Neuronal stem cell (in vitro differentiated cells): ENCODE results near the gene ETFDH.

Experiments
- DNase-seq: peaks from one replicate; pipeline ENCODE4 v3.0.0-alpha.2; 2013; ENCODE audit warnings: low spot score
- H2AFZ ChIP-seq: one replicate; pipeline ENCODE4 v1.6.1; 2013; ENCODE audit warnings: mild to moderate bottlenecking, low read length, inconsistent platforms
- H2AK5ac ChIP-seq: 2 replicates; pipeline ENCODE4 v1.6.1; 2013; ENCODE audit warnings: low read depth, mild to moderate bottlenecking, inconsistent platforms, low read length, moderate library complexity, mixed read lengths
- H2BK120ac ChIP-seq: 2 replicates; pipeline ENCODE4 v1.6.1; 2013; ENCODE audit warnings: low read depth, mild to moderate bottlenecking, inconsistent platforms, low read length, moderate library complexity, mixed read lengths
- H2BK12ac ChIP-seq: one replicate; pipeline ENCODE4 v1.6.1; 2013; ENCODE audit warnings: low read length, inconsistent platforms
- H2BK15ac ChIP-seq: 2 replicates; pipeline ENCODE4 v1.6.1; 2013; ENCODE audit warnings: mild to moderate bottlenecking, low read length, inconsistent platforms, mixed read lengths
- H2BK5ac ChIP-seq: one replicate; pipeline ENCODE4 v1.6.1; 2013; ENCODE audit warnings: inconsistent platforms, mild to moderate bottlenecking, low read length, moderate library complexity
- H3K14ac ChIP-seq: one replicate; pipeline ENCODE4 v1.6.1; 2013; ENCODE audit warnings: low read length, inconsistent platforms
- H3K18ac ChIP-seq: 2 replicates; pipeline ENCODE4 v1.6.1; 2013; ENCODE audit warnings: low read length, inconsistent platforms
- H3K23ac ChIP-seq: 2 replicates; pipeline ENCODE4 v1.6.1; 2013; ENCODE audit warnings: low read depth, mild to moderate bottlenecking, mixed read lengths, low read length, inconsistent platforms; ENCODE audit not compliant: poor library complexity
- H3K27ac ChIP-seq: replicated peaks from 3 replicates; pipeline ENCODE4 v1.5.1; 2013; ENCODE audit warnings: low read length, inconsistent platforms
- H3K27me3 ChIP-seq, 3 experiments: 2 replicates each; pipeline ENCODE4 v1.6.1; 2013; ENCODE audit warnings: low read length in 3 of 3, mild to moderate bottlenecking in 2 of 3, inconsistent platforms in 1 of 3, low read depth in 1 of 3, mixed read lengths in 1 of 3, moderate library complexity in 1 of 3; ENCODE audit not compliant: control insufficient read depth in 3 of 3, insufficient read depth in 3 of 3
- H3K36me3 ChIP-seq, 2 donors: replicated peaks in 1 of 2; 2 replicates each; pipeline ENCODE4 v1.6.1; 2013; ENCODE audit warnings: low read length in 2 of 2; ENCODE audit not compliant: control insufficient read depth in 2 of 2, insufficient read depth in 2 of 2
- H3K4ac ChIP-seq: 2 replicates; pipeline ENCODE4 v1.6.1; 2013; ENCODE audit warnings: inconsistent platforms, mild to moderate bottlenecking, low read length, moderate library complexity
- H3K4me1 ChIP-seq, 2 donors: 1 replicate in 1 of 2; 2 replicates in 1 of 2; pipeline ENCODE4 v1.6.1; 2013; ENCODE audit warnings: low read length in 2 of 2, low read depth in 1 of 2; ENCODE audit not compliant: control insufficient read depth in 2 of 2, insufficient read depth in 1 of 2
- H3K4me2 ChIP-seq: one replicate; pipeline ENCODE4 v1.6.1; 2013; ENCODE audit warnings: mild to moderate bottlenecking, low read length, inconsistent platforms; ENCODE audit not compliant: insufficient read depth, poor library complexity, severe bottlenecking
- H3K4me3 ChIP-seq, 2 donors: 2 replicates each; pipeline ENCODE4 v1.5.1; 2013; ENCODE audit warnings: low read length in 2 of 2, mild to moderate bottlenecking in 2 of 2, inconsistent platforms in 1 of 2, moderate library complexity in 1 of 2
- H3K79me1 ChIP-seq: one replicate; pipeline ENCODE4 v1.6.1; 2013; ENCODE audit warnings: low read depth, mild to moderate bottlenecking, inconsistent platforms, low read length, moderate library complexity
- H3K9ac ChIP-seq: one replicate; pipeline ENCODE4 v1.6.1; 2013; ENCODE audit warnings: mild to moderate bottlenecking, low read depth, low read length, inconsistent platforms; ENCODE audit not compliant: poor library complexity
- H3K9me3 ChIP-seq, 2 donors: replicated peaks in 1 of 2; 2 replicates each; pipeline versions ENCODE3 to v1.6.1; 2013; ENCODE audit warnings: low read length in 2 of 2, mild to moderate bottlenecking in 2 of 2, inconsistent platforms in 1 of 2, low read depth in 1 of 2, mixed read lengths in 1 of 2, moderate library complexity in 1 of 2; ENCODE audit not compliant: control insufficient read depth in 2 of 2, insufficient read depth in 1 of 2
- H4K8ac ChIP-seq: one replicate; pipeline ENCODE4 v1.6.1; 2013; ENCODE audit warnings: low read depth, mild to moderate bottlenecking, inconsistent platforms, low read length, moderate library complexity
- H4K91ac ChIP-seq: one replicate; pipeline ENCODE4 v1.6.1; 2013; ENCODE audit warnings: low read length, low read depth, mild to moderate bottlenecking, inconsistent platforms; ENCODE audit not compliant: poor library complexity
- WGBS, 2 donors: extraction: QIAGEN DNeasy Blood & Tissue Kit; methylation state at CpG; one replicate each; pipeline ENCODE4 v1.1.7; 2013; ENCODE audit warnings: missing lambda C conversion rate in 2 of 2, mixed read lengths in 1 of 2; ENCODE audit not compliant: insufficient read length in 2 of 2, insufficient replicate concordance in 1 of 2; ENCODE audit errors: extremely low coverage in 2 of 2; 5-methylcytosine and 5-hydroxymethylcytosine counted together

Gene ETFDH

GRCh38 chr4:158722917-158723793 is 51.1 kb downstream of the ETFDH start, which contains the start of gene PPID:
TSS of gene PPID (minus strand) at chr4:158723396. CDS start at chr4:158723288, 108 bp downstream.
- H3K23ac ChIP-seq: no peak within 1 kb of the TSS
- H3K4me1 ChIP-seq: peaks cover under 1 to 3% of the 10 kb centered on the region in 2 donors
- H3K14ac ChIP-seq: no peak within 1 kb of the TSS
- H3K18ac ChIP-seq: peak within 1 kb of the TSS; percentile 85
- H3K27ac ChIP-seq: peak within 1 kb of the TSS; percentile 71
- H3K9ac ChIP-seq: peak within 1 kb of the TSS; percentile 92
- DNase-seq: peak; percentile 73
- H3K4ac ChIP-seq: no peak within 1 kb of the TSS
- H3K4me3 ChIP-seq: peak within 1 kb of the TSS; percentile 62 to 95
- H4K8ac ChIP-seq: no peak within 1 kb of the TSS
- H3K27me3 ChIP-seq: no peaks in the 10 kb centered on the region
- H2AFZ ChIP-seq: peak within 1 kb of the TSS; percentile 92
- H3K79me1 ChIP-seq: peaks cover 2% of the 10 kb centered on the region
- no peak within 1 kb of the TSS for H2BK15ac ChIP-seq
- H2BK120ac ChIP-seq: no peak within 1 kb of the TSS
- no peaks in the 10 kb centered on the region for H3K9me3 ChIP-seq
- H2AK5ac ChIP-seq: no peak within 1 kb of the TSS
- H2BK12ac ChIP-seq: no peak within 1 kb of the TSS
- no peak within 1 kb of the TSS for H4K91ac ChIP-seq
- no CpG with 5 or more reads among the region's 65 CpGs for WGBS, 2 donors
- peak within 1 kb of the TSS; percentile 81 for H3K4me2 ChIP-seq
- H2BK5ac ChIP-seq: no peak within 1 kb of the TSS
- peaks cover 14 to 34% of the 10 kb centered on the region in 2 donors for H3K36me3 ChIP-seq

- no peaks in the 10 kb centered on the region for H3K27me3 ChIP-seq
- H3K36me3 ChIP-seq: peaks cover 9 to 19% of the 10 kb centered on the region in 2 donors
- no peak overlapping the region for H2BK12ac ChIP-seq
- H3K18ac ChIP-seq: no peak overlapping the region
- H4K8ac ChIP-seq: no peak overlapping the region
- peak overlapping the region; percentile 30 for H2AFZ ChIP-seq
- H3K4me3 ChIP-seq: no peak overlapping the region
- H3K4me1 ChIP-seq: peaks cover 4 to 7% of the 10 kb centered on the region in 2 donors
- peaks cover 2% of the 10 kb centered on the region for H3K79me1 ChIP-seq
- no peak overlapping the region for H2AK5ac ChIP-seq
- no CpG with 5 or more reads among the region's 4 CpGs for WGBS, 2 donors
- no peak overlapping the region for H4K91ac ChIP-seq
- H3K14ac ChIP-seq: no peak overlapping the region
- H3K9me3 ChIP-seq: no peaks in the 10 kb centered on the region
- no peak overlapping the region for H3K4me2 ChIP-seq
- no peak overlapping the region for H3K9ac ChIP-seq
- no peak overlapping the region for H2BK120ac ChIP-seq
- H3K4ac ChIP-seq: no peak overlapping the region
- no peak overlapping the region for H3K27ac ChIP-seq
- DNase-seq: no peak
- no peak overlapping the region for H2BK5ac ChIP-seq
- H2BK15ac ChIP-seq: no peak overlapping the region
- no peak overlapping the region for H3K23ac ChIP-seq
These were observed 52.5 kb downstream of the ETFDH start for GRCh38 chr4:158724637-158725036.

GRCh38 chr4:158726633-158727032 is 54.5 kb downstream of the ETFDH start:
- H3K36me3 ChIP-seq: peaks cover 0 to 2% of the 10 kb centered on the region in 2 donors
- no peak overlapping the region for H3K18ac ChIP-seq
- H3K4ac ChIP-seq: no peak overlapping the region
- H3K4me3 ChIP-seq: no peak overlapping the region
- H2BK15ac ChIP-seq: no peak overlapping the region
- no peak for DNase-seq
- no peaks in the 10 kb centered on the region for H3K27me3 ChIP-seq
- H2BK120ac ChIP-seq: no peak overlapping the region
- H2BK5ac ChIP-seq: no peak overlapping the region
- no peak overlapping the region for H2AFZ ChIP-seq
- no peak overlapping the region for H3K27ac ChIP-seq
- H3K4me2 ChIP-seq: no peak overlapping the region
- no peak overlapping the region for H4K91ac ChIP-seq
- peaks cover 4 to 7% of the 10 kb centered on the region in 2 donors for H3K4me1 ChIP-seq
- H4K8ac ChIP-seq: no peak overlapping the region
- no peak overlapping the region for H3K14ac ChIP-seq
- no peak overlapping the region for H3K9ac ChIP-seq
- WGBS, 2 donors: no CpG with 5 or more reads among the region's 6 CpGs
- H2BK12ac ChIP-seq: no peak overlapping the region
- no peaks in the 10 kb centered on the region for H3K79me1 ChIP-seq
- H3K23ac ChIP-seq: no peak overlapping the region
- no peaks in the 10 kb centered on the region for H3K9me3 ChIP-seq
- H2AK5ac ChIP-seq: no peak overlapping the region

- no peak for DNase-seq
- Histone ChIP-seq H2BK15ac (no peak overlapping the region), H4K8ac (no peak overlapping the region), H3K27me3 (no peaks in the 10 kb centered on the region), H3K23ac (no peak overlapping the region), H3K27ac (no peak overlapping the region), H3K14ac (no peak overlapping the region), H4K91ac (no peak overlapping the region), H3K79me1 (no peaks in the 10 kb centered on the region), H3K9ac (no peak overlapping the region), H3K9me3 (no peaks in the 10 kb centered on the region), H3K4ac (no peak overlapping the region), H3K4me2 (no peak overlapping the region), H3K4me1 (peaks cover 2 to 7% of the 10 kb centered on the region in 2 donors), H3K4me3 (no peak overlapping the region), H2BK12ac (no peak overlapping the region), H2BK5ac (no peak overlapping the region), H3K18ac (no peak overlapping the region), H2BK120ac (no peak overlapping the region), H3K36me3 (no peaks in the 10 kb centered on the region), H2AK5ac (no peak overlapping the region), H2AFZ (peak overlapping the region; percentile 85)
- no CpG with 5 or more reads among the region's 1 CpG for WGBS, 2 donors
These were observed 56.1 kb downstream of the ETFDH start for GRCh38 chr4:158728236-158728635.
